Endothelial cell of umbilical vein (primary cell): ENCODE measurements around the gene CRYGS. TPM values are rescaled to one million over a fixed set of nuclear protein-coding genes. Genes with fewer than 3 reads are reported as not detected.

ENCODE experiments used
- BruUV-seq: library from RNA; stranded (reverse); fragments of 400-500 nt; replicated peaks from 2 replicates; lab custom pipeline; 2021; lab: Mats Ljungman, UMichigan
- CTCF ChIA-PET: fragments of 300-600, 350-600 bp; sonication (Branson Sonifier 250); formaldehyde crosslinking; loops from one replicate; lab custom pipeline; 2021; ENCODE audit warnings: antibody characterized with exemption, inconsistent platforms; lab: Charles Lee
- POLR2A ChIA-PET: fragments of 300-600, 350-600 bp; sonication (Branson Sonifier 250); formaldehyde crosslinking; loops from one replicate; lab custom pipeline; 2021; ENCODE audit warnings: antibody characterized with exemption, inconsistent platforms; lab: Charles Lee
- DNase-seq: peaks from one replicate; pipeline ENCODE4 v3.0.0-alpha.2; 2011; ENCODE audit warnings: low read depth, low spot score
- FAIRE-seq: peaks from 2 replicates; lab custom pipeline; 2011; peaks lifted over from hg19 to GRCh38; lab: Jason Lieb, UNC
- H2AFZ ChIP-seq: 2 replicates; pipeline ENCODE4 v1.6.0; 2012; ENCODE audit warnings: low read depth, low read length, control low read depth, inconsistent platforms
- H3K27ac ChIP-seq: 2 replicates; pipeline ENCODE4 v1.5.1; 2011; ENCODE audit warnings: low read depth, mild to moderate bottlenecking, control low read depth, low read length, moderate library complexity; ENCODE audit not compliant: insufficient read depth
- H3K27me3 ChIP-seq, 2 experiments: 2 replicates each; pipeline versions ENCODE4 v1.6.0 to v1.6.1; 2011; ENCODE audit warnings: low read length in 2 of 2, mixed read lengths in 1 of 2; ENCODE audit not compliant: control insufficient read depth in 2 of 2, insufficient read depth in 2 of 2
- H3K36me3 ChIP-seq, 2 experiments: 2 replicates in 1 of 2; 3 replicates in 1 of 2; pipeline ENCODE4 v1.5.1; 2011; ENCODE audit warnings: low read length in 2 of 2, mild to moderate bottlenecking in 1 of 2, moderate library complexity in 1 of 2; ENCODE audit not compliant: control insufficient read depth in 2 of 2, insufficient read depth in 2 of 2; ENCODE audit errors: extremely low read depth in 1 of 2
- H3K4me1 ChIP-seq: 3 replicates; pipeline ENCODE4 v1.5.1; 2011; ENCODE audit warnings: mild to moderate bottlenecking, low read length; ENCODE audit not compliant: control insufficient read depth, insufficient read depth; ENCODE audit errors: extremely low read depth
- H3K4me2 ChIP-seq: 2 replicates; pipeline ENCODE4 v1.6.1; 2011; ENCODE audit warnings: low read length, control low read depth, mixed read lengths; ENCODE audit not compliant: insufficient read depth
- H3K4me3 ChIP-seq, 3 experiments: fragments of 200-600 bp in 1 of 3; sonication (generic), shearing (Covaris generic) in 1 of 3; replicated peaks in 1 of 3; 2 replicates each; pipeline ENCODE4 v1.5.1; 2011 to 2016; ENCODE audit warnings: control low read depth in 3 of 3, low read length in 3 of 3, mild to moderate bottlenecking in 2 of 3, inconsistent platforms in 1 of 3, low read depth in 1 of 3, moderate library complexity in 1 of 3; ENCODE audit not compliant: insufficient read depth in 1 of 3
- H3K79me2 ChIP-seq: 2 replicates; pipeline ENCODE4 v1.6.0; 2012; ENCODE audit warnings: low read length, inconsistent platforms; ENCODE audit not compliant: control insufficient read depth, insufficient read depth
- H3K9ac ChIP-seq: replicated peaks from 2 replicates; pipeline ENCODE3; 2011; ENCODE audit warnings: low read length, control low read depth; ENCODE audit not compliant: insufficient read depth; ENCODE audit errors: extremely low read depth
- H3K9me1 ChIP-seq: replicated peaks from 3 replicates; pipeline ENCODE4 v1.6.0; 2011; ENCODE audit warnings: mild to moderate bottlenecking, low read length; ENCODE audit not compliant: control insufficient read depth, insufficient read depth; ENCODE audit errors: extremely low read depth
- H3K9me3 ChIP-seq: replicated peaks from 2 replicates; pipeline ENCODE4 v1.5.1; 2012; ENCODE audit warnings: low read length, inconsistent platforms; ENCODE audit not compliant: control insufficient read depth, insufficient read depth
- H4K20me1 ChIP-seq: replicated peaks from 2 replicates; pipeline ENCODE3; 2011; ENCODE audit warnings: mild to moderate bottlenecking, low read length; ENCODE audit not compliant: control insufficient read depth, insufficient read depth; ENCODE audit errors: extremely low read depth
- EZH2 ChIP-seq: IDR thresholded peaks from 2 replicates; pipeline ENCODE4 v1.6.1; 2012; ENCODE audit warnings: borderline replicate concordance, low read depth, mild to moderate bottlenecking, moderate library complexity, low read length, inconsistent platforms; ENCODE audit not compliant: severe bottlenecking
- FOS ChIP-seq: IDR thresholded peaks from 2 replicates; pipeline ENCODE4 v1.6.1; 2011; ENCODE audit warnings: mild to moderate bottlenecking, low read length, moderate library complexity, borderline replicate concordance; ENCODE audit not compliant: insufficient read depth
- GATA2 ChIP-seq: IDR thresholded peaks from 2 replicates; pipeline ENCODE4 v1.7.0; 2011; ENCODE audit warnings: low read depth, mild to moderate bottlenecking, moderate library complexity, mixed read lengths, low read length; ENCODE audit not compliant: insufficient read length, insufficient read depth
- JUN ChIP-seq: IDR thresholded peaks from 2 replicates; pipeline ENCODE4 v1.6.1; 2011; ENCODE audit warnings: borderline replicate concordance, low read depth; ENCODE audit not compliant: insufficient read length, insufficient read depth
- MYC ChIP-seq: IDR thresholded peaks from one replicate; pipeline ENCODE4 v1.6.1; 2011; ENCODE audit warnings: mild to moderate bottlenecking, low read depth, low read length
- POLR2A ChIP-seq: IDR thresholded peaks from 2 replicates; pipeline ENCODE4 v1.6.1; 2012; ENCODE audit warnings: low read depth, mild to moderate bottlenecking, control low read depth, low read length
- POLR2AphosphoS5 ChIP-seq: IDR thresholded peaks from 2 replicates; pipeline ENCODE4 v1.6.1; 2012; ENCODE audit warnings: low read depth, mild to moderate bottlenecking, control low read depth, low read length, moderate library complexity; ENCODE audit not compliant: insufficient read depth
- dilution Hi-C: fragments of 300-500 bp; cut with MboI; formaldehyde crosslinking; loops from one replicate; pipeline ENCODE4 v1.15.0; 2019; ENCODE audit warnings: low sequenced_read_pairs; ENCODE audit not compliant: extremely low pct_ligation_motif_present
- intact Hi-C: fragments of 100-400 bp; cut with micrococcal nuclease; formaldehyde crosslinking; loops from one replicate; pipeline ENCODE4 v1.10.0; 2022
- polyA plus RNA-seq, 4 experiments: library from polyadenylated mRNA; depleted of rRNA in 3 of 4; stranded (reverse) in 3 of 4; unstranded in 1 of 4; fragments of >200 nt; gene quantifications; 2 replicates each; pipeline versions ENCODE4 v1.2.1 to v1.2.3, GENCODE V29; 2011 to 2012; ENCODE audit warnings: missing spikeins in 1 of 4
- total RNA-seq: library from RNA; stranded (reverse); gene quantifications from 2 replicates; pipeline ENCODE4 v1.2.3, GENCODE V29; 2021
- TF ChIP-seq, protein P1 (sequence below), 2 donors: IDR thresholded peaks; 1 replicate in 1 of 2; 2 replicates in 1 of 2; pipeline ENCODE4 v1.5.1; 2011; ENCODE audit warnings: low read length in 2 of 2, mild to moderate bottlenecking in 2 of 2, moderate library complexity in 2 of 2, control low read depth in 1 of 2, inconsistent platforms in 1 of 2, low read depth in 1 of 2; ENCODE audit not compliant: insufficient read depth in 1 of 2; ENCODE audit errors: extremely low read depth in 1 of 2
- TF ChIP-seq, protein P2 (sequence below): IDR thresholded peaks from 2 replicates; pipeline ENCODE4 v1.6.1; 2011; ENCODE audit not compliant: insufficient read depth, insufficient read length

The CRYGS gene
- total and polyA plus RNA-seq, 2 donors (not counting 3 experiments of a cell fraction or from before 2014, with no cell fraction given), result 5.0 TPM

DNA sequence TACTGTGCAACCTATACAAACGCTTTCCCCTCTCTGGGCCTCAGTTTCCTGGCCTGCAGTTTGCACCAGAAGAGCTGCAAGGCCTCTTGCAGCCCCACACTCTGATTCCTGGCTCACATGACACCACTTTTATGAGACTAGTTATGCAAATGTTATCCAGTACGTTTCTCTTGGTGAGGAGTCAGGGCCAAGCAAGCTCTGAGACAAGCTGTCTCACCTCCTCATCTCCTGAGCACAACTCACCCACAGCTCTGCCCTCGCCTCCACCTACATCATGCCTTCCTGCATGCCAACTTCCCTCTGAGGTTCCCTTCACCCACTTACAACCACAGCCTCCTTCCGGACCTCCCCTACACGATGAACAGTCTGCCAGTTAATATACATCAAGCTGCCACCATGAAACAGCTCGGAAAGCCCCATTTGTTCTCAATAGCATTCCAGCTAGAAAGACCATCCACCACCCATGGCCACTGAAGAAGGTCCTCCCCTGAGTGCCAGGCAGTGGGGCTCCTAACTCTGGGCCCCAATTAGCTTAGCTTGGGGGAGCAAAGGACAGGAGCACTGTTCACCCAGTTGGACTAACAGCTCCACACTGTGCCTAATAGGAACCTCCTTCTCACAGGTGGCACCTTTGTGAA is 25.0 kb downstream of the CRYGS start:
- Histone ChIP-seq H3K36me3 (no peaks in the 10 kb centered on the region), H3K4me1 (no peaks in the 10 kb centered on the region), H3K9ac (no peak overlapping the region), H3K9me1 (no peaks in the 10 kb centered on the region), H3K27ac (no peak overlapping the region), H3K4me3 (no peak overlapping the region), H3K4me2 (no peak overlapping the region), H2AFZ (no peak overlapping the region), H3K79me2 (no peaks in the 10 kb centered on the region), H3K27me3 (no peaks in the 10 kb centered on the region), H4K20me1 (no peaks in the 10 kb centered on the region), H3K9me3 (no peaks in the 10 kb centered on the region)
- intact Hi-C loops, result no loop called here
- ChIA-PET CTCF (interaction anchor here (1.6 to 2.4 kb wide), 2 partner anchors 10 to 21 kb away, joined by 4 to 13 read pairs; no protein-coding TSS in a partner anchor), POLR2A (no interaction called here)
- no TSS peak for BruUV-seq
- dilution Hi-C loops, result no loop called here
- TF ChIP-seq JUN (no peak), EZH2 (no peak), MYC (no peak), POLR2A (no peak), POLR2AphosphoS5 (no peak), FOS (no peak), GATA2 (no peak)
- TF ChIP-seq, protein P1, sequence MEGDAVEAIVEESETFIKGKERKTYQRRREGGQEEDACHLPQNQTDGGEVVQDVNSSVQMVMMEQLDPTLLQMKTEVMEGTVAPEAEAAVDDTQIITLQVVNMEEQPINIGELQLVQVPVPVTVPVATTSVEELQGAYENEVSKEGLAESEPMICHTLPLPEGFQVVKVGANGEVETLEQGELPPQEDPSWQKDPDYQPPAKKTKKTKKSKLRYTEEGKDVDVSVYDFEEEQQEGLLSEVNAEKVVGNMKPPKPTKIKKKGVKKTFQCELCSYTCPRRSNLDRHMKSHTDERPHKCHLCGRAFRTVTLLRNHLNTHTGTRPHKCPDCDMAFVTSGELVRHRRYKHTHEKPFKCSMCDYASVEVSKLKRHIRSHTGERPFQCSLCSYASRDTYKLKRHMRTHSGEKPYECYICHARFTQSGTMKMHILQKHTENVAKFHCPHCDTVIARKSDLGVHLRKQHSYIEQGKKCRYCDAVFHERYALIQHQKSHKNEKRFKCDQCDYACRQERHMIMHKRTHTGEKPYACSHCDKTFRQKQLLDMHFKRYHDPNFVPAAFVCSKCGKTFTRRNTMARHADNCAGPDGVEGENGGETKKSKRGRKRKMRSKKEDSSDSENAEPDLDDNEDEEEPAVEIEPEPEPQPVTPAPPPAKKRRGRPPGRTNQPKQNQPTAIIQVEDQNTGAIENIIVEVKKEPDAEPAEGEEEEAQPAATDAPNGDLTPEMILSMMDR (IDR thresholded peaks at IDR 0.05; ENCODE audit: extremely low read depth in 1 of 2, insufficient read depth in 1 of 2, low read depth in 1 of 2, low read length in 2 of 2), result no peak
- TF ChIP-seq, protein P2, sequence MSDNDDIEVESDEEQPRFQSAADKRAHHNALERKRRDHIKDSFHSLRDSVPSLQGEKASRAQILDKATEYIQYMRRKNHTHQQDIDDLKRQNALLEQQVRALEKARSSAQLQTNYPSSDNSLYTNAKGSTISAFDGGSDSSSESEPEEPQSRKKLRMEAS, result no peak
- no peak for FAIRE-seq
- no peak for DNase-seq
